Measurements from ENCODE around the gene TIMM22.
"Not testable (repeated sequence)": the region's sequence is repeated elsewhere in the genome, so short reads cannot be mapped to it uniquely, and the experiment has no call there.

Gene TIMM22

DNA sequence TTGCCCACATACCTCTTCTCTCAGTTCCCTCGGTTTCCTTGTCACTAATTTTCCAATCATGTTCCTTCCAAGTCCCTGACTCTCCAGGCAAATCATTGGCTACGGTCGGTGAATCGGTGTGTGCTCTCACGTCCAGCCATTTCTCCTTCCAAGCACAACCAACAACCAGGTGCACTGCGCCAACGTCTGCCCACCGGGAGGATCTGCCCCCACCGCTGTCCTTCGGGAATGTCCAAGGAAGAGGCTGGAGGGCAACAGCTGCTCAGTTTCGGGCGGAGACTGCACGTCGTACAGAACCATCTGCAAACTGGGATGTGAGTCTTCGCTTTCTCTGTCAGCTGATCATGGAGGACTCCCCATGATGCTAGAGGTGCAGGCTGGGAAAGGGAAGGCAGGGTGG, 9.0 kb upstream of the TIMM22 start:
- POLR2A ChIA-PET, result no interaction called here
- CTCF ChIA-PET, result interaction anchor here (1.1 to 1.4 kb wide), 2 partner anchors 193 to 288 kb away, joined by 3 read pairs; no protein-coding TSS in a partner anchor
- DNase-seq (ENCODE audit: extremely low spot score), result no peak
- TF ChIP-seq CTCF (IDR thresholded peaks at IDR 0.05; ENCODE audit: control extremely low read depth, extremely low read depth, low read depth, missing control alignments), result no peak

GRCh38 chr17:988561-988960, 8.4 kb upstream of the TIMM22 start:
- no peak for TF ChIP-seq CTCF (IDR thresholded peaks at IDR 0.05; ENCODE audit: control extremely low read depth, extremely low read depth, low read depth, missing control alignments)
- ChIA-PET POLR2A (no interaction called here), CTCF (interaction anchor here (1.1 to 1.4 kb wide), 2 partner anchors 194 to 289 kb away, joined by 3 read pairs; no protein-coding TSS in a partner anchor)
- no peak for DNase-seq (ENCODE audit: extremely low spot score)

DNA sequence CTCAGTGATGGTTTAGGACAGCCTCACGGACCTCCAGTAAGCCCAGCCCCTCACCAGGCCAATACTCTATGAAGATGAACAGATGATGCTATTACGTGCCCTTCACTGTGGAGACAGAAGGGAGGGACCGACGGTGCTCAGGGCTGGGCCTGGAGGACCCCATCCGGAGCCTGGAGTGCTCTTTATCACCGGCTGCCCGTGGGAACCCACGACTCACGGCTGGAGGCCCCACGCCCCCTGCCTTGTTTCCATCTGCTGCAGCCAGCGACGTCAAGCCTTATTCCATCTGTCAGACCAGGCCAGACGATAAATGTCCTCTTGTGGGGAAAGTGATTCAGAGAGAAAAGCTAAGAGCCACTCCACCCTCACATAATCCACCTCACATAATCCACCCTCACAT, 4.0 kb upstream of the TIMM22 start:
- DNase-seq (ENCODE audit: extremely low spot score), result no peak
- TF ChIP-seq CTCF (IDR thresholded peaks at IDR 0.05; ENCODE audit: control extremely low read depth, extremely low read depth, low read depth, missing control alignments), result no peak
- ChIA-PET CTCF (interaction anchor here (1.7 kb wide), 1 partner anchor 12 kb away, joined by 7 read pairs; no protein-coding TSS in a partner anchor), POLR2A (no interaction called here)

- CTCF ChIA-PET, result interaction anchor here (1.9 to 2.5 kb wide), 6 partner anchors 15 to 583 kb away, joined by 7 to 31 read pairs (median 12); partner anchors contain the start of genes GLOD4, MRM3 and NXN
- POLR2A ChIA-PET; DNase-seq (ENCODE audit: extremely low spot score): not testable (repeated sequence)
These were observed 1.6 kb upstream of the TIMM22 start for GRCh38 chr17:995324-995723.

DNA sequence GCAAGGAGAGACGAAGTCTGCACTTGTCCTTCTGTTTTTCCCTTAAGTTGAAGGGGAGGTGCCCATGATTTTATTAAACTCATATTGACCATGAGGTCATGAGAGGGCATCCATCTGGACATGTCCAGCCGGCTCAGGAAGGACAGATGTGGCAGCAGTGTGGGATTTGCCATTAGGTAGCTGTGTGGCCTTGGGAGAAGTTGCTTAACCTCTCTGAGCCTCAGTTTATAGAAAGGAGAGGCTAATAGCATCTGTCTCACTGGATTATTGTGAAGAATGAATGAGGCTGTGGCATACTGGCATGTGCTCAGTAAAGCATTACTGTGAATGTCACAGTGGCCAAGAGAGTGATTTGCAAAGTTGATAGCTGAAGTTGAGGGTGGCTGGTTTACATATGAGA, 1.2 kb downstream of the TIMM22 start:
- ChIA-PET CTCF (interaction anchor here (1.5 to 4.3 kb wide), 3 partner anchors 119 to 586 kb away, joined by 5 to 14 read pairs (median 12); no protein-coding TSS in a partner anchor), POLR2A (no interaction called here)
- TF ChIP-seq CTCF (IDR thresholded peaks at IDR 0.05; ENCODE audit: control extremely low read depth, extremely low read depth, low read depth, missing control alignments), result no peak

DNA sequence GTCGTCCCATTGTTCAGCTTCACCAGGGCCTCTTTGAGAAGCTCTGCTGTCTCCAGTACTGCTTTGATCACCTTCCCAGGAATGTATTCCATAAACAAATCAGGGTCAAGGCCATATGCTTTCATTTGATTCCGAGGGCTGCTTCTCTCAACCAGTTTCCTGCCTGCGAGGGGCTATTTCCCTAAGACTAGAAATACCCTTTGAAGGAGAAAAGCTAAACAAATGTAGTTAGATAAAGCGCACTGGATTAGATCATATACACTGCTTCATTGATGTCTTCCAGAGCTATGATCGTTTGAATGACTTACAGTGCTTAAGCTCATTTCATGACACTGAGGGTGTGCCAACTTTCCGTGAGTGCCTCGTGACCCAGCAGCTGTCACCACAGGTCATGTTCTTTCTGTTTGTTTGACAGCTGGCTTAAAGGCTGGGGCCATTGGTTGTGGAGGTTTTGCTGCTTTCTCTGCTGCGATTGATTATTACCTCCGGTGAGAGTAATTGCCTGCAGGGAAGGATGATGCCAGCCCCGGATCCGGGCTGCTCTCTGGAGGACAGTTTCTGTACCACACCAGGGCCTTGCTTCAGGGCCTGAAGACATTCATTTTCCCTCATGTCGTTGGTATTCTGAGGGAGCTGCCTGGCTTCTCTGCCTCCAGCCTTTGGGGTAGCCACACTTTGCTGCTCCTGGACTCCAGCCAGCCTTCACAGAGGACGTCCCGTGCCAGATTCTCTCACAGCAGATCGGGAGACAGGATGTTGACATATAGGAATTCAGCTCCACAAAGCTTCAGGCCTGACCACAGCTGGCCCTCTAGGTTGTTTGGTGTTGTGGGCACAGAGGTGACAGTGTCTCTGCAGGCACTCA, 3.9 kb downstream of the TIMM22 start:
- no peak for TF ChIP-seq CTCF (IDR thresholded peaks at IDR 0.05; ENCODE audit: control extremely low read depth, extremely low read depth, low read depth, missing control alignments)
- CTCF ChIA-PET, result interaction anchor here (0.6 to 2.8 kb wide), 6 partner anchors 20 to 588 kb away, joined by 3 to 9 read pairs (median 6); partner anchors contain the start of gene NXN
- POLR2A ChIA-PET, result no interaction called here
- no peak for DNase-seq (ENCODE audit: extremely low spot score)

More for the DNA sequence above, 1.2 kb downstream of the TIMM22 start:
- no peak for DNase-seq (ENCODE audit: extremely low spot score)
